ENCODE measurements around the gene PCSK1.
A peak's percentile ranks its signal among the peaks of the same experiment; 100 is the strongest.

Gene PCSK1

DNA sequence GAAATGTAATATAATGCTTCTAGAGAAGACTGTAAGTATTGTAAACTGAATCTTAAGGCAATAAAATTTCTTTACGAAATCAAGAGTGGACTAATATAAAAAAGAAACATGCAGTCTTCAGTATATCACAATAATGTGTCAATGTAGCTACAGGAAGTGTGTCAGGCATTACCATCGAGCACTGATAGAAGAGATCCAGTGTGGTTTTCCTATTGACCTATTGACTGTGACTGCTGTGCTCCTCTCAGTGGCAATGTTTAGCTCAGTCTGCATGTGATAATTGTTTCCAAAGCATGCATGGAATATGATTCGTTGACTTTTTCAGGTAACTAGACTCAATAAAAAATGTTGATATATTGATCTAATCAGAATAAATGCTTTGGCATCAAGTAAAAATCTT is 20.3 kb upstream of the PCSK1 start:
- TF ChIP-seq JUND (IDR thresholded peaks at IDR 0.05; ENCODE audit: low read depth): no peak
- in situ Hi-C loops (cut with HindIII; ENCODE audit: low pct_unique_long_range_greater_than_20kb, low sequenced_read_pairs): no loop called here
- no peak for DNase-seq (ENCODE audit: low read depth in 1 of 2, low spot score in 1 of 2)

GRCh38 chr5:96447949-96448348 is 14.9 kb upstream of the PCSK1 start:
- in situ Hi-C loops (cut with HindIII; ENCODE audit: low pct_unique_long_range_greater_than_20kb, low sequenced_read_pairs): no loop called here
- DNase-seq (ENCODE audit: low read depth in 1 of 2, low spot score in 1 of 2): no peak
- no peak for TF ChIP-seq JUND (IDR thresholded peaks at IDR 0.05; ENCODE audit: low read depth)

GRCh38 chr5:96440185-96440538 is 7.1 kb upstream of the PCSK1 start:
- no peak for TF ChIP-seq JUND (IDR thresholded peaks at IDR 0.05; ENCODE audit: low read depth)
- in situ Hi-C loops (cut with HindIII; ENCODE audit: low pct_unique_long_range_greater_than_20kb, low sequenced_read_pairs): no loop called here
- DNase-seq (ENCODE audit: low read depth in 1 of 2, low spot score in 1 of 2): no peak

DNA sequence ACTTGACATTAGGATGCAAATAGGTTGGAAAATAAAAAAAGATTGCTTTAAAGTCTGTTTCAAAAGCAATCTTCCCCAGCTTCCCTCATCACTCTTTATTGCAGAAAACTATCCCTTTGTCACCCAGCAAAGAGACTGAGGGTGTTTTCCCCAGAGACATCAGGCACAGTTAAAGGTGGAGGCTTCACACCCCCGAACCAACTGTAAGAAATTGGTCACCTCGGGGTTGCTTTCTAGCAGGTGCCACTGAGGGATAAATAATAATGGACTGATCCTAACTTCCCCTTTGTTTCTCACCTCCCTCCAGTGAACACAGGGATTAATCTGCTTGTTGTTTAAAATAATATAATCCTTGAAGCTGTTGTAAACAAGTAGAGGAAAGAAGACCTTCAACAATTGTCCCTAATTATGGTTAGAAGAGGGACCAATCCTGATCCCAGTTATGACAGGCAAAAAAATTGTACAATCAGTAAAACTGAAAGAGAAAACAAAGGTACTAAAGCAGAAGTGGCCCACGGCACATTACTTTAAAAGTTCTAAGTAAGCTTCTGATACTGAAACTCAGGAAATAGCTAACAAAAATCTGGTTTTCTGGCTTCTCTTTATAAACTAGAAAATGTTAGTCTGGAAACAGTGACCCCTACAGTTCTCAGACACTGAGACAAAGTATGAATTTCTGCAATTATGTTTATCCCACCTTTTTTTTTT is 6.6 kb upstream of the PCSK1 start:
- DNase-seq (ENCODE audit: low read depth in 1 of 2, low spot score in 1 of 2): no peak
- in situ Hi-C loops (cut with HindIII; ENCODE audit: low pct_unique_long_range_greater_than_20kb, low sequenced_read_pairs): no loop called here
- no peak for TF ChIP-seq JUND (IDR thresholded peaks at IDR 0.05; ENCODE audit: low read depth)

GRCh38 chr5:96434201-96434645 is 1.2 kb upstream of the PCSK1 start:
- DNase-seq (ENCODE audit: low read depth in 1 of 2, low spot score in 1 of 2): peak; percentile 55 to 79
- in situ Hi-C loops (cut with HindIII; ENCODE audit: low pct_unique_long_range_greater_than_20kb, low sequenced_read_pairs): no loop called here
- no peak for TF ChIP-seq JUND (IDR thresholded peaks at IDR 0.05; ENCODE audit: low read depth)

DNA sequence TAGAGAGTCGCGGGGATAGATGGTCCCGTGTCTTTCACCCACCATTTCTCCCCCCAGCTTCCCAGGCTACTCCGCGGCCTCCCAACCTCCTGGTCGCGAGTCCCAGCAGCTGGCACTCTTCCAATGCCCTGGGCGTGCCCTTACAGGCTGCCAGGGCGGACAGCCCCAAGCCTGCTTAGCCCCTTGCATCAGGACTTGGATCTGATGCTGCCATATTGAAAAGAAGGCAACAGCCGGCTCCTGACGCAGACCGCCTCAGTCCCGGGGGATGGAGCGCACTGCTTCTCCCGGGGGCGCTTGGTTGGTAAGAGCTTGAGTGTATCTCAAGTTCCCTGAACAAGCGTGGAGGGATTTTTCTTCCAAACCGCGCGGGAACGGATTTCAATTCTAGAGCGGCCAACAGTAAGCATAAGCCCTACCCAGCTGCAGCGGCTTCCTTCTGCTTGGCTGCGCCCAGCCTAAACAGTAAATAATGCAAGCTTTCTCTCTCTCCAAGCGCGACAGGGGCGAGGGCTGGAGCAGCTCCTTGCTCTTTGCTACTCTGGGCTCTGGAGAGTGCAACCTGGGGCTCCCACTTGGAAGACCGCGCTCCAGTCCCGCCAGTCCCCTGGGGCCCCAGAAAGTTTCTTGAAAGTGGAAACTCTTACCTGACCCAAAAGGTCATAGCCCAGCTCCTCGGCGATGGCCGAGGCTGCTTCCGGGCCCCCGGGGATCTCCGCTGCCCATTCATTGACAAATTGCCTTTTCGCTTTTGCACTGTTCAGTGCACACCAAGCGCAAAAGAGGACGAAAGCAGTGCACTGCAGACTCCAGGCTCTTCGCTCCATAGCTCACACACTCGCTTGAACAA is 607 bp downstream of the PCSK1 start:
- TF ChIP-seq JUND (IDR thresholded peaks at IDR 0.05; ENCODE audit: low read depth): no peak
- in situ Hi-C loops (cut with HindIII; ENCODE audit: low pct_unique_long_range_greater_than_20kb, low sequenced_read_pairs): no loop called here
- no peak for DNase-seq (ENCODE audit: low read depth in 1 of 2, low spot score in 1 of 2)

DNA sequence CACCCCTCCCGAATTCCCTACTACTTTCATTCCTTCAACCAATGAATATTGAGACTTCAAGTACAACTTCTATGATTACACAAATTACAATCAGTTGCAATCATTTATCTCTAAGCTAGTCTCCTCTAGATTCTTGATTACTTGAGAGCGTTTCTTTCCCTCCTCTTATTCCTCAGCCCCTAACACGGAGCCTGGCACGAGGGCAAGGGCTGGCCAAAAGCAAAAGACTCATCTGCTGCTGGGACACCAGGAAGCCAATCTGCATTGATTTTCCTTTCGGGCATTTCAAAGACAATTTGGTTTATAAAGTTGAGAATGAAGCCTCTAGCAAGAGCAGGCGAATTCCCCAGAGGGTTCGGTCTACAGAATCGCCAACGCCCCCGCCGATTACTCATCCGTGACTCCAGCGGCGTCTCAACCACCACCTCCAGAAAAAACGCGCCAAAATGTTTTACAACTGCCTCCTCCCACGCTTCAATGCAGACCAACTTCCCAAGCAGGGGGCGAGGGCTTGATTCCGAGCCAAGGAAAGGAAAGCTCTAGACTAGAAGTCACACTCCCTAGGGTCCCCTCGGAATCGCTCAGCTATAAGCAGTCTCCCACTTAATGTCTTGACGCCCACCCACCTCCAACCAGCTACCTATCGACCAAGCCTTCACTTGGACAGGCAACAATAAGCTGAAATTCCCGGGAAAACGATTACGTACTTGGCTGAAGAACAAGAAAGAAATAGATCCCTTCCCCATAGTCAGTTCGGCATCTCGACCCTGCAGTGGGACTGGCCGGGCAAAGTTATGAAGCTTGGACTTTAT is 1.5 kb downstream of the PCSK1 start:
- TF ChIP-seq JUND (IDR thresholded peaks at IDR 0.05; ENCODE audit: low read depth): no peak
- no peak for DNase-seq (ENCODE audit: low read depth in 1 of 2, low spot score in 1 of 2)
- in situ Hi-C loops (cut with HindIII; ENCODE audit: low pct_unique_long_range_greater_than_20kb, low sequenced_read_pairs): no loop called here

GRCh38 chr5:96427824-96428223 is 5.2 kb downstream of the PCSK1 start:
- DNase-seq (ENCODE audit: low read depth in 1 of 2, low spot score in 1 of 2): peak; percentile 8 to 37
- in situ Hi-C loops (cut with HindIII; ENCODE audit: low pct_unique_long_range_greater_than_20kb, low sequenced_read_pairs): no loop called here
- TF ChIP-seq JUND (IDR thresholded peaks at IDR 0.05; ENCODE audit: low read depth): no peak

DNA sequence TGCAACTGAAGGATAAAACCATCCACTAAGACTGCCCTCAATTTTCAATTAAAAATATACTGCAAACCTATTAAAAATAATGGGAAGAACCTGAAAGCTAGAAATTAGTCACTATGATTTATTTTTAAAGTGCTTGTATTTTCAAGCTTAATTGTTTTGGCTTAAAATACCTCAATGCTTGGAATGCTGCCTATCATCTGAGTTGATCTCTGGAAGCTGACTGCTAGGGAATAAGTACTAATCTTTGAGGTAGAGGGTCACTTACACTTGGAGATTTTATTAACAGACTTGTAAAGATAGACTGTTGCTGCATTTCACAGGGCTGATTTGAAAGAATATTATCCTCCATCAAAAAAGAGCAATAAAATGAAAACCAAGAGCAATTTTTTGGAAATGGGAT is 6.2 kb downstream of the PCSK1 start:
- no peak for TF ChIP-seq JUND (IDR thresholded peaks at IDR 0.05; ENCODE audit: low read depth)
- DNase-seq (ENCODE audit: low read depth in 1 of 2, low spot score in 1 of 2): no peak
- in situ Hi-C loops (cut with HindIII; ENCODE audit: low pct_unique_long_range_greater_than_20kb, low sequenced_read_pairs): no loop called here

DNA sequence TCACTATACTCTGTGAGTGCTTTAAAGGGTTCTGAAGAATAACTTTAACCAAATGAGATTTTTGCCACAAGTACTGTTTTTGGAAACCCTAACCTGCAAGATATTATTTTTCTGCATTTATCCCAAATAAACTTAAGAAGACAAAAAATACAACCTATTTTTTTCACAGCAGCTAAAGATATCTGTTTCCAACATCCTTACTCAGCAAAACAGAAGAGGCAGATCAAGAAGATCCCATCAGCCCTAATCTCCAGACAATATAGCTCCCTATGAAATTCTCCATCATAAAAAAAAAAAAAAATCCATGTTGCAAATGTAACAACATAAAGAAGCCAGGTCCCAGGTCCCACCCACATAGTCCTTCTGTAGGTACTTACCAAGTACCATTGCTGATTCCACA is 7.6 kb downstream of the PCSK1 start:
- in situ Hi-C loops (cut with HindIII; ENCODE audit: low pct_unique_long_range_greater_than_20kb, low sequenced_read_pairs): no loop called here
- no peak for DNase-seq (ENCODE audit: low read depth in 1 of 2, low spot score in 1 of 2)

GRCh38 chr5:96415897-96416296 is 17.2 kb downstream of the PCSK1 start:
- no peak for DNase-seq (ENCODE audit: low read depth in 1 of 2, low spot score in 1 of 2)
- in situ Hi-C loops (cut with HindIII; ENCODE audit: low pct_unique_long_range_greater_than_20kb, low sequenced_read_pairs): no loop called here
- no peak for TF ChIP-seq JUND (IDR thresholded peaks at IDR 0.05; ENCODE audit: low read depth)

More for the DNA sequence above, 7.6 kb downstream of the PCSK1 start:
- TF ChIP-seq JUND (IDR thresholded peaks at IDR 0.05; ENCODE audit: low read depth): no peak

- no peak for TF ChIP-seq JUND (IDR thresholded peaks at IDR 0.05; ENCODE audit: low read depth)
- in situ Hi-C loops (cut with HindIII; ENCODE audit: low pct_unique_long_range_greater_than_20kb, low sequenced_read_pairs): no loop called here
- no peak for DNase-seq (ENCODE audit: low read depth in 1 of 2, low spot score in 1 of 2)
These were observed 20.1 kb downstream of the PCSK1 start for GRCh38 chr5:96412868-96413449.
